ENCODE results near the gene KIAA0753.
"Not testable (repeated sequence)": the region's sequence is repeated elsewhere in the genome, so short reads cannot be mapped to it uniquely, and the experiment has no call there.

Gene KIAA0753

GRCh38 chr17:6668219-6668618, 27.7 kb upstream of the KIAA0753 start:
- DNase-seq: no peak

- no peak for DNase-seq
These were observed 27.0 kb upstream of the KIAA0753 start for GRCh38 chr17:6667516-6667915.

GRCh38 chr17:6666557-6666956, 26.0 kb upstream of the KIAA0753 start:
- no peak for DNase-seq

GRCh38 chr17:6666077-6666521, 25.6 kb upstream of the KIAA0753 start:
- DNase-seq: peak; percentile 64

GRCh38 chr17:6663200-6663599, 22.7 kb upstream of the KIAA0753 start:
- DNase-seq: not testable (repeated sequence)

GRCh38 chr17:6661464-6661848, 20.9 kb upstream of the KIAA0753 start:
- no peak for DNase-seq

- DNase-seq: no peak
These were observed 20.4 kb upstream of the KIAA0753 start for GRCh38 chr17:6660805-6661463.

GRCh38 chr17:6660101-6660500, 19.6 kb upstream of the KIAA0753 start:
- DNase-seq: no peak

- not testable (repeated sequence) for DNase-seq
These were observed 17.9 kb upstream of the KIAA0753 start for GRCh38 chr17:6658411-6658810.

- no peak for DNase-seq
These were observed 17.2 kb upstream of the KIAA0753 start for GRCh38 chr17:6657633-6658287.

- DNase-seq: not testable (repeated sequence)
These were observed 16.5 kb upstream of the KIAA0753 start for GRCh38 chr17:6656797-6657632.

- not testable (repeated sequence) for DNase-seq
These were observed 15.3 kb upstream of the KIAA0753 start for GRCh38 chr17:6655732-6656361.

GRCh38 chr17:6654841-6655731, 14.6 kb upstream of the KIAA0753 start:
- no peak for DNase-seq

GRCh38 chr17:6651919-6652452, 11.5 kb upstream of the KIAA0753 start:
- no peak for DNase-seq

GRCh38 chr17:6651354-6651918, 10.9 kb upstream of the KIAA0753 start, which contains the start of the genes C17orf100 and MED31:
Gene C17orf100, plus strand, starts transcription at chr17:6651762. Its CDS starts 152 bp downstream, at chr17:6651914.
Gene MED31, minus strand, starts transcription at chr17:6651605. Its CDS starts 77 bp downstream, at chr17:6651528.
- peak; percentile 83 for DNase-seq

GRCh38 chr17:6648181-6648580, 7.7 kb upstream of the KIAA0753 start:
- DNase-seq: no peak

GRCh38 chr17:6643451-6644125, 3.1 kb upstream of the KIAA0753 start:
- DNase-seq: peak; percentile 87

GRCh38 chr17:6642592-6642991, 2.1 kb upstream of the KIAA0753 start:
- peak; percentile 43 for DNase-seq

GRCh38 chr17:6641247-6641863, 844 bp upstream of the KIAA0753 start:
- DNase-seq: no peak
